KG1 (cell line): ENCODE measurements around the gene ANKRD53.

Source experiments
- DNase-seq: peaks from one replicate; lab custom pipeline; 2025; lab: John Stamatoyannopoulos, UW

Gene ANKRD53

DNA sequence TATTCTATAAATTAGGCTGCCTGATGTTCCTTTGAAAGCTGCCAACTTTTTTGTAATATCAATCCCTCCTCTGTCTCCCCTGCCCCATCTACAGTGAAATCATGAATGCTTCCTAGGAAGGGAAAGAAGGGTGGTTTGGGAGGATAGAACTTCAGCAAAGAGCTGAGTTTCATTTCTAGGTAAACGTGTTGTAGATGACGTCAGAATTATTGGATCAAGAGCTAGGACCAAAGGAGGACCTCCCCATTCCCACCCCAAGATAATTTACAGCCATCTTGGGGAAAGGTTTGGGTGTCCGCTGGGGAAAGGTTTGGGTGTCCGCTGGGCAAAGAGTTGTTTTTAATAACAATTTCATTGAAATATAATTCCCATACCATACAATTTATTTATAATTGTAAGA, 11.2 kb upstream of the ANKRD53 start:
- DNase-seq = no peak

DNA sequence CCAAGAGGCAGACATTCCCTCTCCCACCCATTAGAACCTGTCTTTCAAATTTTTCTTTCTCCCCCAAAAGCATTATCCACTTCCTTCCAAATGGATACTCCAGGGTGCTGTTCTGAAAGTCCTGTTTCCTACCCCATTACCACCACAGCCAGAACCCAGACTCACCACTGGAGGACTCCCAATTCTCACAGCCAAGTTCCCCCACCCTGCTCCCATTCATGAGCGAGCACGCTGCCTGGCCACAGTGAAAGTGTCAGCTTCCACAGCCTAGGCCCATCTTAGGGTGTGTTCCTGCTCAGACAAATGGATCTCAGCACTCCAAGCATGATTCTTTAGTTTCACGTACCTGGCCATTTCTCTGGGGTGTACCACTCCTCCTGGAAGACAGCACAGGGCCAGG, 3.8 kb upstream of the ANKRD53 start:
- DNase-seq = no peak

DNA sequence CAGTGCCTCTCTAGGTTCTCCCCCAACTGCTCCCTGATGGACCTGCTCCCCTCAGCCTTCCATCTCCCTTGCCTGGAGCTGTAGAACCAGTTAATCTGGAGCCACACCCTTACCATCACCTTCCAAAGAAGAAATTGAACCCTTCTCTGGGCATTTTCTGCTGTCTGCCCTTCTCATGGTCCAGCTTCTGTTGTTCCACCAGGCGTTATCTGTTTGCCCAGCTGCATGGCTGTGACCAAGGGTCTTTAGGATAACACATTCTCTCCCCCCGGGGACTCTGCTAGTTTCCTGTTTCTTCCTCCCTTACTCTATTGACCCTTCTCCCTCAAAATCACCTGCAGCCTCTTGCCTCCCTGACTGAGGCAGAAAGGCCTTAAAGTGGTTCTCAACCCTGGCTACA, 3.2 kb upstream of the ANKRD53 start:
- no peak for DNase-seq

DNA sequence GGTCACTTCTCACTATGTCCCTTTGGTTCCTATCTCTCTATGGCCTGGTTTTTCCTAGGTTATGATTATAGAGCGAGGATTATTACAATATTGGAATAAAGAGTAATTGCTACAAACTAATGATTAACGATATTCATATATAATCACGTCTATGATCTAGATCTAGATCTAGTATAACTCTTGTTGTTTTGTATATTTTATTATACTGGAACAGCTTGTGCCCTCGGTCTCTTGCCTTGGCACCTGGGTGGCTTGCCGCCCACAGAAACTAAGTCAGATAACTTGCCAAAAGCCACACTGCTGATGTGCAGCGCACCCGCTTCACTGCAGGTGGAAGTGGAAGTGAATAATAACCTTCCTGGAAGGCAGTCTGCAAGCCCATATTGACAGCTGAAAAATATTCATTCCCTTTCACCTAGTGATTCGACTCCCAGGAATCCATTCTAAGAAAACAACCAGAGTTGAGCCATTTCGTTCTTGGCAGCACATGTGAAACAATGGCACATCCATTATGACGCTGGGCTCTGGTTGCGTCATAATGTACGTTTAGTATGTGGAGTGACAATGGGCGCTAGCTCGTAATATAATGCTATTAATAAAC, 725 bp upstream of the ANKRD53 start:
- no peak for DNase-seq

DNA sequence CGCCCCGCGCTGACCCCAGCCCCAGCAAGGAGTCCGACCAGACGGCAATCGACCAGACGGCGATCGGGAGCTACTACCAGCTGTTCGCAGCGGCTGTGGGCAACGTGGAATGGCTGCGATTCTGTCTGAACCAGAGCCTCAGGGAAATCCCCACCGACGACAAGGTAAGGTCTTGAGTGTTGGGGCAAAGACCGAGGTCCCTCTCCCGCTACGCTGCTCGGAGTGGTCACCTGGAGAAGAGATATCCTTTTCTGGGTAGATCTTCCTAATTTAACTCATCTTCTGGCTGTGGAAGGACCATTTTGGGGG, 704 bp downstream of the ANKRD53 start:
- no peak for DNase-seq

DNA sequence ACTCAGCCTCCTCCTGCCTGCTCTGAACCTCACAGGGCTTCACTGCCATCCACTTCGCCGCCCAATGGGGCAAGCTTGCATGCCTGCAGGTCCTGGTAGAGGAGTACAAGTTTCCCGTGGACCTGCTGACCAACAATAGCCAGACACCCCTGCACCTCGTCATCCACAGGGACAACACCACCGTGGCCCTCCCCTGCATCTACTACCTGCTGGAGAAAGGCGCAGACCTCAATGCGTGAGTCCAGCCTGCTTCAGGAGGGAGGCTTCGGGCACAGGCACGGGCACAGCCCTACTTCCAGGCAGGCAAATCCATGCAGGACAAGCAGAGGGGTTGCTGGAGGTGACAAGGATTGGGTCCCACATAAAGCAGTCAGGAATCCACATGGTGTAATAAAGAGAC, 1.2 kb downstream of the ANKRD53 start:
- DNase-seq = no peak

DNA sequence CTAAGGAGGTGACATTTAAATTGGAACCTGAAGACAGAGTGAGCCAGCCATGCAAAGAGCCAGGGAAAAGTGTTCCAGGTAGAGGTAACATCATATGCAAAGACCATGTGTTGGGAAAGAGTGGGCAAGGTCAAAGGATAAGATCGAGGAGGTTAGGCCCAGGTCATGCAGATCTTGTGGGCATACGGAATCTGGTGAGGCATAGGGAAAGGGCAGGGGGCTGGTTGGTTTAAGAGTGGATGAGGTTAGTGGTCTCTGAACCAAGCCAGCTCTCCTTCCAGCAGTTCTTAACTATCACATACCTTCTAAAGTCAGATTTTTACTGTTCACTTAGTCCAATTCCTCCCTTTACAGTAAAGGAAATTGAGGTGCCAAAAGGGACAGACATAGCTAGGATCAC, 3.0 kb downstream of the ANKRD53 start:
- no peak for DNase-seq

DNA sequence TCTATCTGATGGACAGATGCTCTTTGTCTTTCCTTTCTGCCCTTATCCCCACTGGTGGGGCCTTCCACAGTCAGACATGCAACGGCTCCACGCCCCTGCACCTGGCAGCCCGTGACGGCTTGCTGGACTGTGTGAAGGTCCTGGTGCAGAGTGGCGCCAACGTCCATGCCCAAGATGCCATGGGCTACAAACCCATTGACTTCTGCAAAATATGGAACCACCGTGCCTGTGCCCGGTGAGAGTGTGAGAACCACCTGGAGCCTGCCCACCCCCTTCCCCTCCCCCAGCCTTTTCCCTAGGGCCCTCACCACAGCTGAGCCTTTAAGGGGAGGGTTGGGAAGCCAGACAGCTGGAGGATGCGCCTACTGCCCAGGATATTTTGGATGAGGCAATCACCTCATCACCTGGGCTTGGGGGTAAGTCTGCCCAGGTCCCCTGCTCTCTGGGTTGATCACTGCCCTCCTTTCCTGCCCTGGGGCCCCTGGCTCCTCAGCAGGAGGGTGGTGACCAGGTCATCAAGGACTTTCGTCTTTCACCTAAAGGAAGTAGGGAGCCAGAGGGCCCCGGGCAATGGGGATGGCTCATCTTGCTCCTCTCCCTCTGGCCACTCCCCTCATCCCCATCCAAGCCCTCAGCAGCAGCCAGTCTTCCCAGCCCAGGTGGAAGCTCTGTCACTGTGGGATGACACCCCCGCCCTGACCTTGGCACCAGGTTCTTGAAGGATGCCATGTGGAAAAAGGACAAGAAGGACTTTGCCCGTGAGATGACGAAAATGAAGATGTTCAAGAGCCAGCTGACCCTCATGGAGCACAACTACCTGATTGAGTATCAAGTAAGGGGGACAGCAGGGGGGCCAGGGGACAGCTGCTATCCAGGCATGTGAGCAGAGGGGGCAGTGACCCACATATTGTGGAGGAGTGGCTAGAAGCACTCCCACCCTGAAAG, 3.7 kb downstream of the ANKRD53 start:
- no peak for DNase-seq

DNA sequence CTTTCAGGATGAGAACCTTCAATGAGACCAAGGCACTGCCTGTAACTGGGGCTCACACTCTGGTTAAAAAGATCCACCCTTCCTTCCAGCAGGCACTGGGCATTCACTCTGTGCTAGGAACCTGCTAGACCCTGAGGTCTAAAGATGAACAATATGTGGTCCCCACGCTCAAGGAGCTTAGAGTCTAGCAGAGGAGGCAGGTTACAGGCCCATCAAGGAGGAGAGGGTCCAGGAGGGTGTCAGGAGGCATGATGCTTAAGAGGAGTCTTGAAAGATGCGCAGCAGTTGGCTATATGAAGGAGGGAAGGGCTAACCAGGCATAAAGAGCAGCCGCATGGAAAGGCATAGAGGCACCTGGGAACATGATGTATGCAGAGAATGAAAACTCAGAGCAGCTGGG, 4.5 kb downstream of the ANKRD53 start:
- DNase-seq = no peak

DNA sequence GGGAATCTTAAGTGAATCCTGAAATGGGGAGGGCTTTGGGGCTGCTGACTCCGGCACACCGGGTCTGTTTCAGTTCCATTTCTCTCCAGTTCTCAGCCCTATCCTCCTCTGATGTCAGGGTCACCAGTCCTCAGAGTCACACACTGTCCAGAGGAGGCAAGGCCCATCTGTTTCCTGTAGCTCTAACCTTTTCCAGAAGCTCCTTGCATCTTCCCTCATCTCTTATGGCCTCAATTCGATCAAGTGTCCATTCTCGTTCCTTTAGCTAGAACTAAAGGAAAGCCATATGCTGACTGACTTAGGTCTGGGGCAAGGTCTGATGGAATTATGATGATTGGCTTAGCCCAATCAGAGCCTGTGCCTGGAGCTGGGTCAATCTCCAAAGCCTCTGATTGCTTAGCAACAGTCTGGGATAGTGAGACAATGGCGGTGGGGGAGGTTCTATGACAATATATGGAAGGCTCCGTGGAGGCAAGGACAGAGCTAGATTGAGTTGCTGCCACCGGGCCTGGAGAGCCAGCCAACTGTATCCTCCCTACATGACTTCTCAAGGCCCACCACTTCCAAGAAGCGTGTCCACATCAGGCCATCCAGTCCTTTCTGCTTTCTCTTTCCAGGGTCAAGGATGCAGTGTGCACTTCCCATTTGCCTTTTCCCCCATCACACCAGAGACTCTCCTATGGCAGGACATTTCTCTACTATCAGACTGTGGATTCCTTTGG, 5.2 kb downstream of the ANKRD53 start:
- no peak for DNase-seq

DNA sequence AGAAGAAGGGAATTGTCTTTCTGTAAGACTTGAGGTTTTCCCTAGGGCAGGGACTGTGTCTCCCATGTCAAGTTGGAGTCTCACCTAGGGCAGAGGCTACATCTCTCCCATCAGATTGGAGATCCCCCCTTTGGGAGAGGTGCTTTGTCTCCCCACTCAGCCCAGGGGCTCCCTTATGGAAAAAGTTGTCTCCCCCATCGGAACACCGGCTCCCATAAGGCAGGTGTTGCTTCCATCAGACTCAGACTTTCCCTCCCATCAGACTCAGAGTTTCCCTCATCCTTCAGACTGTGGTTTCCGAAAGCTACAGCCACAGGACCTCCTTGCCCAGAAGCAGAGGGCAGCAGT, 5.8 kb downstream of the ANKRD53 start:
- no peak for DNase-seq

DNA sequence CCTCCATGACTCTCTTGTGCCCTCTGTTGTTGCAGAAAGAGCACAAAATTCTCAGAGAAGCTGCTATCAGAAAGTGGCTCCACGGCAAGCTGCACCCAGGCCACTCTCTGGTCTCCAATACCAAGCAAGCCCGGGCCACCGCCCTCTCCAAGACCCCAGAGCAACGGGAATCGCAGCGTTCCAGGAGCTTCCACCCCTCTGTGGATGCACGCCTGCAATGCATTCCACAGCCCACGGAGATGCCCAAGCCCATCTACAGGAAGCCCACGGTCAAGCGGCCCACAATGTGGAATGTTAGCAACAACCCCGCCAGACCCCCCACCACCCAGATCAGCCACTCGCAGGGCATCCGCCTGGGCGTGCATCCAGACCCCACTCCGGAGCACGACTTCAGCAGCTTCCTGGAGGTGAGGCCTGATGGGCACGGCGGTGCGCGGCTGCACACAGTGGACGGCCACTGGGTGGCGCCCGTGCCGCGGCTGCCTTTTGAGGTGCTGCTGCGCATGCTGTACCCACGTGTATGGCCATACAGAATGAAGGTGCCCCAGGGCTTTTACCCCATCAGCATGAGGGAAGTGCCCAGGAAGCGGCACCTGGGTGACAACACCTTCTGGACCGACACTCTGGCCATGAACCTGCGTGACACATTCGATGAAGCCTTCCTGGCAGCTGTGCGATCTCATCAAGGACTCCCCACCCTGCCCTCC, 6.3 kb downstream of the ANKRD53 start:
- no peak for DNase-seq

DNA sequence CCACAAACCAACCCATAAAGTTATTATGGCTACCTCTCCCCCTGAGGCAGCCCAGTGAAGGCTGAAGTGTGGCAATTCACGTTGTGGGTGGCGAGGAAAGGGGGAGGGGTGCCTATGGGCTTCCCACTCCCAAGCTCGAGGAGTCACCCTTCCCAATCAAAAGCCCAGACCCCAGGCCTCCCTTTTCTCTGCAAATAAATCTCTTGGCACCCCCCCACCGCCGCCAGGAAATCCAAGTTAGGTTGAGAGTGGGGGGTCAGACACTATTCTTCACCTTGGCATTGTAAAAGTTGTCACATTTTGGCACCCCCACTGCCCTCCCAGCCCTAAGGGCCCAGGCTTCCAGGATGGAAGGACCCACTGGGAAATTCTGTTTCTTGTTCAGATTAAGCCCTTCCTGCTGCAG, 6.9 kb downstream of the ANKRD53 start:
- no peak for DNase-seq

DNA sequence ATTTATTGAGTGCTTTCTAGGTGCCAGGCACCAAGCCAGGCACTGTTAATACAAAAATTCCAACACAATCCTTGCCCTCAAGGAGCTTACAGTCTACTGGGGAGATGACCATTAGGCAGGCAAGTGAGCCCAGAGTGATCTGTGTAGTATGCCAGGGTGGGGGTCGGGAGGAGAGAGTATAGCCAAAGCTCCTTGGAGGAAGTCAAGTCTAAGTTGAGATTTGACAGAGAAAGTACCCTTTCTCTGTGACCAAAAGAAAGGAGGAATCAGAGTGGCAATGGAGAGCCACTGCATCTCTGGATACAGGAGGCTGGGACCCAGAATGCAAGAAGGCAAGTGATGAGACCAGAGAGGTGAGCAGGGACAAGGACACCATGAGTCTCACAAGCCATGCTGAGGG, 7.5 kb downstream of the ANKRD53 start:
- no peak for DNase-seq

DNA sequence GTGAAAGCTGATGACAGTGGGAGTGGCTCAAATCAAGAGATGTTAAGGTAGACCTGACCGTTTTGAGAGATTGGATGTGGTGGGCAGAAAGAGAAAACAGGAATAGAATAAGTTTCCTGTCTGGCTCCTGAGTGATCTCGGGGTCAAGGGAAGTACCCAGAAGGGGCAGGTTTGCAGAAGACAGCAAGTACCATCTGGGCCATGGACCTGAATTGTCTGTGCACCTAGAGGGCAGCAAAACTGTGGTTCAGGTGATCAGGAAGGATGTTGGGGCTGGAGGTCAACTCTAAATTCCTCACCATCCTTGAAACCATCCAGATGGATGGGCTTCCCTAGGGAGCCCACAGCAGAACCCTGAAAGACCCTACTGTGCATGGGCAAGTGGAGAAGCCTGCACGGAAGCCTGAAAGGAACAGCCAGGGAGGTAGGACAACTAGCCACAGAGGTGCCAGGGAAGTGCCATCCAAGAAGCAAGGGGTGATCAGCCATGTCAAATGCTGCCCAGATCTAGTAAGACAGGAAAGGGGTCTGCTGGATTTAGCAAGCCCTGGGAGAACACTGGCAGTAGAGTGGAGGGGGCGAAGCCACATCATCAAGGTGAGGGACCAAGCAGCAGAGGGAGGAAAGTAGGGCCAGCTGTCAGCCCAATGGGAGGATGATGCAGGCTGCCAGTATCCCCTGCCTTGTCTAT, 8.2 kb downstream of the ANKRD53 start:
- no peak for DNase-seq

DNA sequence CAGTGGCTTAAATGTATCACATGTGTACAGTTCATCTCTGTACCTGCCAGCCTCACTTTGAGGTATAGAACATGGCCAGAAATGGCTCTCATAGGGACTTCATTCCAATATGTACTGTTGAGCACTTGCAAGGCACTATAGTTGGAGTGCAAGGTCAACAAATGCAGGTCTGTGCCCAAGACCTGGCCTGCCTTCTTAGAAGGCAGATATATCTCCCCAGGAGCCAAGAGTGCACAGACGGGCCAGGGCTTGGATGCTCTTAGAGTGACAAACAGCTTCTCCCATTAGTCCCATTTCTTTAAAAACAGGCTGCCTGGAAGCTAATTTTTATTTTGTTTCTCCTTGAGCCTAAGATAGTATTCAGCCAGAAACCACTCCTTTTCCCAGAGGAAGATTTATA, 9.0 kb downstream of the ANKRD53 start:
- no peak for DNase-seq

DNA sequence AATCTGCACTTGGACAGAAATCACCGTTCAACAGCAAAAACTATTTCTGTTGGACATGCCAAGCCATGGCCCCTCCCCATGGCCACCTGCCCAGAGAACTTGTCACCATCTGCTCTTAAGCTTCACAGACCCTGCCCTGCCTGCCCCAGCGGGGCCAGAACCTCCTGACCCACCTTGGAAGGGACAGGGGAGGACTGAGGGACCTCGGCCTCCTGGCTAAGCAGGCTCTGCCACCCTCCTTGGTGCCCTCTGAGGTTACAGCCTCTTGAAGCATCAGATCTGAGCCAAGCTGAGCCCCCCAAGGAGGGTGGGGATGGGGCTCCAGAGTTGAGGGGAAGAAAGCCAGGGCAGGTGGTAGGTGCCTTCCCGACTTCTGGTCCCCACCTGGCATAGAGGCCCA, 9.7 kb downstream of the ANKRD53 start:
- DNase-seq = no peak

DNA sequence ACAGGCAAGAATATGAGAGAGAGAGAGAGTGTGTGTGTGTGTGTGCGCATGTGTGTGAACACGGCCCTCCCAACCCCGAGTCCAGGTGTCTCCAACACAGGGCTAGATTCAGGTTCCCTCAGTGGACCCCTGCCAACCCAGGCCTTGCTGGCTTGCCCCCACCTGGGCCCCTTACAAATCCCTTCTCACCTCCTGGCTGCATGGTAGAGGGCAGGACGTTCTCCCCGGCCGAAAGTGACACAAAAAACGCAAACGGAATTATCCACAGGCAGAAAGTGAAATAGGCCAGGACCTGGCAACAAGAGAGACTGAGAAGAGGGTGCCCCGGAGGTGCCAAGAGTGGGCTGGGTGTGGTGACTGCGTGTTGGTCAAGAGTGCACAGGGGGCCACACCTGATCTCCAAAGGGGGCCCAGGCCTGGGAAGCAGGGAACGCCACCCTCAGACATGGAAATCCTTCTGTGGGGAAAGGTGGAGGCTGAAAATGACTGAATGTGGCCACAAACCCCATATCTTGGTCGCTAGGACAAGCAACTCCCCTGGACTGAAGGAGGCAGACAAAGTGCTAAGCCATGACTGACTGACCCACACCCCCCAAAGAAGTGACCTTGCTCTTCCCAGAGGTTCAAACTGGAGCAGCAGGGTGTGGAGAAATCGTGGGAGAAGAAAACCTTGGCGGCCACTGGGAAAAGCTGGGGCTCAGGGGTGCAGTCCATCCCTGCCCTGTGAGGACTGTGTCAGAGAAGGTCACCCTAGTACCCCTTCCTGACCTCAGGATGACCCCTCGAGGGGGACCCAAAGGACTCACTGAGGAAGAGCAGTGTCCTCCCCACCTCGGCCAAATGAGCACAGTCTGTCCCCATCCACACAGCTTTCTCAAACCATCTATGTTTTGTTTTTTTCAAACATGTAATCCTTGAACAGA, 10.6 kb downstream of the ANKRD53 start:
- DNase-seq = no peak

DNA sequence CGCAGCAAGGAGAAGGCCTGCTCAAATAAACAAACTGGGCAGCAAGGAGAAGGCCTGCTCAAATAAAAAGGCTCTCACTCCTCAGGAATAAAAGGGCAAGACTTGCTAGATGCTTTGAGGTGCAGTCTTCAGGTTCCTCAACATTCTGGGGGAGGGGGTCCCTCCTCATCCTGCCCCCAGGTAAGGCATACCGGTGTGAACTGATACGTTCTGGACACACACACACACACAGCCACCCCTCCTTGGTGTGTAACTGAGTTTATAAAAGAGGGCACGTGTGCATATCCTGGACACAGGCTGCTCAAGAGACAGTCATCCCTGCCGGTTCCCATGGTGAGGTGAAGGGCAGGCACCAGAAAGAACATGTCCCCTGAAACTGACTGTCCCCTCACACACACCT, 11.8 kb downstream of the ANKRD53 start:
- no peak for DNase-seq

DNA sequence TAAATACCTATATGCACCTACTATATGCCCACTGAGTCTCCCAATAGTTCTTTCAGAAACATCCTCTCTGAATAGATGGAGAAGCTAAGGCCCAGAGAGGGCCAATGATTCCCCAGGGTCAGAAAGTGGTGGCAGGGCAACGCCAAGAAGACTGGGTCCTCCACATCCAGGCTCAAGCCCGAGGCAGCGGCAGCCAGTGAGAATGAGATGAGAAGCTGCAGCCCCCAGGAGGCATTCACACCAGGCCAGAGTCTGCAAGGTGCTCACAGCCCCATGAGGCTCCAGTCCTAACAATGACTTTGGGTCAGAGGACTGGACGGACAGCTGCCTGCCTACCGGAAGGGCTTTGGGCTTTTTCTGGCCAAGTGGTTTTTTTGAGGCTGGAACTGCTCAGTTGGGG, 12.7 kb downstream of the ANKRD53 start:
- no peak for DNase-seq

DNA sequence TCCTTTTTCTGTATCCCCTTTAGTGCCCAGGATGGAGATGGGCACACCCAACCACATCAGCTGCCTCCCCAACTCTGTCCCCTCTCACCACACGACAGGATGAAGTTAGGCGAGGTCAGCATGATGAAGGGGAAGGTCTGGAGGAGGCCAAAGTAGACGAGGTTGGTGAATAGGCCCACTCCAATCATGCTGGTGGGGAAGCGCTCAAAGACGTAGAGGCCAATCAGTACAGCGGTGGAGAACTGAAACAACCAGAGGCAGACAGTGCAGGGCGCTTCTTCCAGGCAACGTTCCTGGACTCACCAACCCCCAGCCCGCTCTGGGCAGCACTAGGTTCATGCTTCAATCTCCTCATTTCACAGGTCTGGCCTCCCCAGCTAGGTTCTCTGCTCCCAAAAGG, 13.3 kb downstream of the ANKRD53 start:
- no peak for DNase-seq
